GM18907 (cell line): Measurements from ENCODE around the gene SYNPO2.
"Not testable (repeated sequence)": the region's sequence is repeated elsewhere in the genome, so short reads cannot be mapped to it uniquely, and the experiment has no call there.

ENCODE experiments used
- ATAC-seq: cut with Tn5 transposase; IDR thresholded peaks from one replicate; pipeline ENCODE4 v1.9.1; 2021; ENCODE audit warnings: mild to moderate bottlenecking, moderate library complexity; ENCODE audit not compliant: unreplicated experiment

SYNPO2 gene

GRCh38 chr4:119028296-119028695, 139.6 kb downstream of the SYNPO2 start:
- no peak for ATAC-seq

- no peak for ATAC-seq
These were observed 141.3 kb downstream of the SYNPO2 start for GRCh38 chr4:119029847-119030535.

- no peak for ATAC-seq
These were observed 141.9 kb downstream of the SYNPO2 start for GRCh38 chr4:119030536-119030890.

GRCh38 chr4:119031218-119031617, 142.6 kb downstream of the SYNPO2 start:
- no peak for ATAC-seq

- ATAC-seq = no peak
These were observed 144.4 kb downstream of the SYNPO2 start for GRCh38 chr4:119032921-119033685.

GRCh38 chr4:119034276-119035008, 145.8 kb downstream of the SYNPO2 start:
- ATAC-seq = no peak

- ATAC-seq = no peak
These were observed 147.5 kb downstream of the SYNPO2 start for GRCh38 chr4:119035951-119036737.

GRCh38 chr4:119037709-119038108, 149.1 kb downstream of the SYNPO2 start:
- ATAC-seq = no peak

GRCh38 chr4:119038116-119038841, 149.6 kb downstream of the SYNPO2 start:
- ATAC-seq = peak; percentile 44

- no peak for ATAC-seq
These were observed 150.5 kb downstream of the SYNPO2 start for GRCh38 chr4:119039160-119039559.

- no peak for ATAC-seq
These were observed 151.1 kb downstream of the SYNPO2 start for GRCh38 chr4:119039779-119040178.

GRCh38 chr4:119040261-119040660, 151.6 kb downstream of the SYNPO2 start:
- no peak for ATAC-seq

GRCh38 chr4:119040694-119041185, 152.1 kb downstream of the SYNPO2 start:
- ATAC-seq = no peak

- no peak for ATAC-seq
These were observed 152.7 kb downstream of the SYNPO2 start for GRCh38 chr4:119041396-119041795.

GRCh38 chr4:119041951-119042560, 153.4 kb downstream of the SYNPO2 start:
- ATAC-seq = peak; percentile 92

GRCh38 chr4:119046263-119046662, 157.6 kb downstream of the SYNPO2 start:
- no peak for ATAC-seq

GRCh38 chr4:119047059-119047458, 158.4 kb downstream of the SYNPO2 start:
- not testable (repeated sequence) for ATAC-seq

- no peak for ATAC-seq
These were observed 159.8 kb downstream of the SYNPO2 start for GRCh38 chr4:119048446-119048845.

- ATAC-seq = no peak
These were observed 160.7 kb downstream of the SYNPO2 start for GRCh38 chr4:119049342-119049741.
